GM12801 (cell line): ENCODE results near the gene ARHGAP12.

Source experiments
- CTCF ChIP-seq: IDR thresholded peaks from one replicate; pipeline ENCODE4 v1.5.1; 2011; ENCODE audit warnings: control low read depth; ENCODE audit not compliant: insufficient read length; ENCODE audit errors: extremely low read depth

ARHGAP12 gene

GRCh38 chr10:31778627-31779026 lies 150.0 kb downstream of the ARHGAP12 start:
- TF ChIP-seq CTCF = no peak

- TF ChIP-seq CTCF = no peak
Observed at GRCh38 chr10:31776159-31776558, 152.5 kb downstream of the ARHGAP12 start.

- no peak for TF ChIP-seq CTCF
Observed at GRCh38 chr10:31774928-31775650, 153.5 kb downstream of the ARHGAP12 start.

- TF ChIP-seq CTCF = no peak
Observed at GRCh38 chr10:31774299-31774900, 154.2 kb downstream of the ARHGAP12 start.

GRCh38 chr10:31773749-31774298 lies 154.8 kb downstream of the ARHGAP12 start:
- TF ChIP-seq CTCF = no peak

GRCh38 chr10:31771331-31771831 lies 157.2 kb downstream of the ARHGAP12 start:
- TF ChIP-seq CTCF = no peak

- no peak for TF ChIP-seq CTCF
Observed at GRCh38 chr10:31770307-31770902, 158.2 kb downstream of the ARHGAP12 start.
